ENCODE measurements around the gene THADA. TPM values are rescaled to one million over a fixed set of nuclear protein-coding genes. Genes with fewer than 3 reads are reported as not detected.
"Not testable (repeated sequence)": the region's sequence is repeated elsewhere in the genome, so short reads cannot be mapped to it uniquely, and the experiment has no call there.

THADA gene
- polyA plus RNA-seq, 4 donors, result 6.3 to 13.5 (median 12.7) TPM

- Histone ChIP-seq H3K4me1 (ENCODE audit: control insufficient read depth in 3 of 3, insufficient read depth in 2 of 3, low read depth in 1 of 3, low read length in 2 of 3) (peaks cover 0 to 3% (median 0%) of the 10 kb centered on the region in 3 donors), H3K36me3 (ENCODE audit: control insufficient read depth in 3 of 3, insufficient read depth in 2 of 3, low read depth in 1 of 3, low read length in 3 of 3) (peaks cover 0 to 6% (median 4%) of the 10 kb centered on the region in 3 donors), H3K27ac (ENCODE audit: low read depth in 1 of 3, low read length in 2 of 3) (peak overlapping the region in 1 of 3 donors; percentile 53), H3K9me3 (ENCODE audit: control insufficient read depth in 2 of 2, insufficient read depth in 1 of 2, low read depth in 1 of 2, low read length in 1 of 2) (no peaks in the 10 kb centered on the region), H3K27me3 (ENCODE audit: control insufficient read depth in 3 of 3, insufficient read depth in 3 of 3, low read length in 3 of 3) (no peaks in the 10 kb centered on the region), H3K4me3 (ENCODE audit: low read depth in 1 of 3, low read length in 3 of 3) (no peak overlapping the region)
- FAIRE-seq, result no peak
- DNase-seq, result no peak
- WGBS, 3 donors, result 94 to 98% (median 94%) methylated on average over 1 of the region's 1 CpG
These were observed 145.2 kb downstream of the THADA start for GRCh38 chr2:43450617-43451016.

- 91 to 100% (median 94%) methylated on average over 1 of the region's 1 CpG for WGBS, 3 donors
- Histone ChIP-seq H3K27me3 (ENCODE audit: control insufficient read depth in 3 of 3, insufficient read depth in 3 of 3, low read length in 3 of 3) (no peaks in the 10 kb centered on the region), H3K9me3 (ENCODE audit: control insufficient read depth in 2 of 2, insufficient read depth in 1 of 2, low read depth in 1 of 2, low read length in 1 of 2) (no peaks in the 10 kb centered on the region), H3K4me3 (ENCODE audit: low read depth in 1 of 3, low read length in 3 of 3) (no peak overlapping the region), H3K36me3 (ENCODE audit: control insufficient read depth in 3 of 3, insufficient read depth in 2 of 3, low read depth in 1 of 3, low read length in 3 of 3) (peaks cover 0 to 6% (median 4%) of the 10 kb centered on the region in 3 donors), H3K4me1 (ENCODE audit: control insufficient read depth in 3 of 3, insufficient read depth in 2 of 3, low read depth in 1 of 3, low read length in 2 of 3) (peaks cover 0 to 3% (median 0%) of the 10 kb centered on the region in 3 donors), H3K27ac (ENCODE audit: low read depth in 1 of 3, low read length in 2 of 3) (no peak overlapping the region)
- DNase-seq (no peak), FAIRE-seq (no peak)
These were observed 147.1 kb downstream of the THADA start for GRCh38 chr2:43448822-43449110.

DNA sequence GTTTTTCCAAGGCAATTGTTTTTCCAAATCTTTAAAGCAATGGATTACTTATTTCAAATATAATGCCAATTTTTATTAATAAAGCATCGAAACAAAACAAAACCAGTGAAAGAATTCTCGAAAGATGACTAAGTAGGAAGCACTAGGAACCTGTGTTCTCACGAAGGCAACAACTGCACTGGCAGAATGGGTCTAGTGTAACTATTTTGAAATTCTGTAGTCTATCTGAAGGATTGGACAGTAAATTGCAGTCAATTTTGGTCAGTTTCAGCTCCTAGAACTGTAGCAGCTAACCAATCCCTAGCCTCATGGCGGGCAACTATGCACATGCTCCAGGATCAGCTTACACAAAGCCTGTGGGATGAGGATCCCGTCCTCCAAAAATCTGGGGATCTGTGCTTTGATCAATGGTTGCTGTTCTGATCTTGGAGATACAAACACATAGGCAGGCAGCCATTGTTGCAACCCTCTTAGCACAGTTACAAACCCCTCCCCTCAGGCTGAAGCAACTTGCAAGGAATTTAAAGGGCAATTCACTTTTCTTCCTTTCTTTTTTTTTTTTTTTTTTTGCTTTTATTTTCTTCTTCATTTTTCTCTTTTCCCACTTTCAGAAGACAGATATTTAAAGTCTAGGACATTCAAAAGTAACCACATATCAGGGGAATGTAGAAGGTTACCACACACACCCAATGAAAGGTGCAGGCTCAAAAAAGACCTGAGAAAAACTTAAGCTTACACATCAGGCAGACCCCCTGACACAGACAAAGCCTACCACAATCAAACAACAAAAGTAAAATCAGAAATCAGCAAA lies 147.6 kb downstream of the THADA start:
- Histone ChIP-seq H3K4me1 (ENCODE audit: control insufficient read depth in 3 of 3, insufficient read depth in 2 of 3, low read depth in 1 of 3, low read length in 2 of 3) (peaks cover 0 to 3% (median 0%) of the 10 kb centered on the region in 3 donors), H3K36me3 (ENCODE audit: control insufficient read depth in 3 of 3, insufficient read depth in 2 of 3, low read depth in 1 of 3, low read length in 3 of 3) (peaks cover 0 to 6% (median 4%) of the 10 kb centered on the region in 3 donors), H3K9me3 (ENCODE audit: control insufficient read depth in 2 of 2, insufficient read depth in 1 of 2, low read depth in 1 of 2, low read length in 1 of 2) (no peaks in the 10 kb centered on the region), H3K27me3 (ENCODE audit: control insufficient read depth in 3 of 3, insufficient read depth in 3 of 3, low read length in 3 of 3) (no peaks in the 10 kb centered on the region), H3K4me3 (ENCODE audit: low read depth in 1 of 3, low read length in 3 of 3) (no peak overlapping the region), H3K27ac (ENCODE audit: low read depth in 1 of 3, low read length in 2 of 3) (no peak overlapping the region)
- DNase-seq (no peak), FAIRE-seq (no peak)
- 95 to 99% (median 96%) methylated on average over 5 of the region's 5 CpGs for WGBS, 3 donors

GRCh38 chr2:43446755-43447154 lies 149.1 kb downstream of the THADA start:
- not testable (repeated sequence) for H3K27me3 ChIP-seq (ENCODE audit: control insufficient read depth in 3 of 3, insufficient read depth in 3 of 3, low read length in 3 of 3); H3K27ac ChIP-seq (ENCODE audit: low read depth in 1 of 3, low read length in 2 of 3); FAIRE-seq; H3K4me1 ChIP-seq (ENCODE audit: control insufficient read depth in 3 of 3, insufficient read depth in 2 of 3, low read depth in 1 of 3, low read length in 2 of 3); H3K9me3 ChIP-seq (ENCODE audit: control insufficient read depth in 2 of 2, insufficient read depth in 1 of 2, low read depth in 1 of 2, low read length in 1 of 2); H3K4me3 ChIP-seq (ENCODE audit: low read depth in 1 of 3, low read length in 3 of 3); DNase-seq; H3K36me3 ChIP-seq (ENCODE audit: control insufficient read depth in 3 of 3, insufficient read depth in 2 of 3, low read depth in 1 of 3, low read length in 3 of 3)
- WGBS, 3 donors, result 89 to 98% (median 94%) methylated on average over 4 of the region's 4 CpGs

DNA sequence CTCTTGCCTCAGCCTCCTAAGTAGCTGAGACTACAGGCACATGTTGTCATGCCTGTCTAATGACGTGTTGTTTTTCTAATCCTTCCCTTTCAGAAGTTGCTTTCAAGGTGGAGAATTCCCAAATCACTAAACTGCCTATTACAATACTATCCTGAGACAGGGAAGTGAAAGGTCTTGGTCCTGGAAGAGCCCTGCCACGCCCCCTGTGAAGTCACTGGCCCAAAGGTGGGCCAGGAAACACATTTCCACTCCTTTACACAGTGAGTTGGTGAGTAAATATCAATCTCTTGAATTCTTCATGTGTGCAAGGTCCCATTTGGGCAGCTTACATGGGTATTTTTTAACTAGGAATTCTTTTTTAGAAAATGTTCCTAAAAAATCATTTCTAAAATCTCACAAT lies 150.1 kb downstream of the THADA start:
- no peak overlapping the region for H3K4me3 ChIP-seq (ENCODE audit: low read depth in 1 of 3, low read length in 3 of 3)
- no peak for DNase-seq
- H3K36me3 ChIP-seq (ENCODE audit: control insufficient read depth in 3 of 3, insufficient read depth in 2 of 3, low read depth in 1 of 3, low read length in 3 of 3), result peaks cover 0 to 4% (median 3%) of the 10 kb centered on the region in 3 donors
- no peaks in the 10 kb centered on the region for H3K9me3 ChIP-seq (ENCODE audit: control insufficient read depth in 2 of 2, insufficient read depth in 1 of 2, low read depth in 1 of 2, low read length in 1 of 2)
- no peak for FAIRE-seq
- H3K4me1 ChIP-seq (ENCODE audit: control insufficient read depth in 3 of 3, insufficient read depth in 2 of 3, low read depth in 1 of 3, low read length in 2 of 3), result peaks cover 0 to 3% (median 0%) of the 10 kb centered on the region in 3 donors
- H3K27ac ChIP-seq (ENCODE audit: low read depth in 1 of 3, low read length in 2 of 3), result no peak overlapping the region
- no peaks in the 10 kb centered on the region for H3K27me3 ChIP-seq (ENCODE audit: control insufficient read depth in 3 of 3, insufficient read depth in 3 of 3, low read length in 3 of 3)
- WGBS, 3 donors, result 96 to 100% (median 97%) methylated on average over 2 of the region's 2 CpGs

- Histone ChIP-seq H3K4me3 (ENCODE audit: low read depth in 1 of 3, low read length in 3 of 3) (no peak overlapping the region), H3K36me3 (ENCODE audit: control insufficient read depth in 3 of 3, insufficient read depth in 2 of 3, low read depth in 1 of 3, low read length in 3 of 3) (peaks cover 0 to 4% (median 3%) of the 10 kb centered on the region in 3 donors), H3K4me1 (ENCODE audit: control insufficient read depth in 3 of 3, insufficient read depth in 2 of 3, low read depth in 1 of 3, low read length in 2 of 3) (peaks cover 0 to 3% (median 0%) of the 10 kb centered on the region in 3 donors), H3K9me3 (ENCODE audit: control insufficient read depth in 2 of 2, insufficient read depth in 1 of 2, low read depth in 1 of 2, low read length in 1 of 2) (no peaks in the 10 kb centered on the region), H3K27me3 (ENCODE audit: control insufficient read depth in 3 of 3, insufficient read depth in 3 of 3, low read length in 3 of 3) (no peaks in the 10 kb centered on the region), H3K27ac (ENCODE audit: low read depth in 1 of 3, low read length in 2 of 3) (no peak overlapping the region)
- no peak for DNase-seq
- WGBS, 3 donors, result 84 to 96% (median 86%) methylated on average over 10 of the region's 10 CpGs
- no peak for FAIRE-seq
These were observed 150.7 kb downstream of the THADA start for GRCh38 chr2:43444989-43445645.

DNA sequence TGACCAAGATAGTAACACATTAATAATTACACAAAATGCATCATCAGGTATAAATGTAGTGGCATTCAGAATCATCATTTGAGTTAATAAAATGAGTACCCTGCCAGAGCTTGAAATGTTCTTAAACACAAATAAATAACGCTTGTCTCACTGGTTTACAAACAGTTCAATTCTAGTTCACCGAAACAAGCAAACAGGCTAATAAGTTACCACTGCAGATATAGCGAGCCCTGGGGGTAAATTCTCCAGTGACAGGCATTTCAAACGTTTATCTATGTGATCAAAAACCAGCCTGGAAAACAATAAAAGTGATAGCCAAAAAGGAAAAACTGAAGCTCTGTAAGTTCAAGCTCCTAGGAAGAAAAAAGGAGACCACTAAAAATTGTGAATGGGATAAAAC lies 152.6 kb downstream of the THADA start:
- WGBS, 3 donors, result 83 to 84% (median 83%) methylated on average over 4 of the region's 4 CpGs
- DNase-seq (no peak), FAIRE-seq (no peak)
- no peaks in the 10 kb centered on the region for H3K4me1 ChIP-seq (ENCODE audit: control insufficient read depth in 3 of 3, insufficient read depth in 2 of 3, low read depth in 1 of 3, low read length in 2 of 3)
- H3K9me3 ChIP-seq (ENCODE audit: control insufficient read depth in 2 of 2, insufficient read depth in 1 of 2, low read depth in 1 of 2, low read length in 1 of 2), result no peaks in the 10 kb centered on the region
- H3K27me3 ChIP-seq (ENCODE audit: control insufficient read depth in 3 of 3, insufficient read depth in 3 of 3, low read length in 3 of 3), result no peaks in the 10 kb centered on the region
- H3K4me3 ChIP-seq (ENCODE audit: low read depth in 1 of 3, low read length in 3 of 3), result no peak overlapping the region
- no peak overlapping the region for H3K27ac ChIP-seq (ENCODE audit: low read depth in 1 of 3, low read length in 2 of 3)
- peaks cover 0 to 4% (median 3%) of the 10 kb centered on the region in 3 donors for H3K36me3 ChIP-seq (ENCODE audit: control insufficient read depth in 3 of 3, insufficient read depth in 2 of 3, low read depth in 1 of 3, low read length in 3 of 3)

DNA sequence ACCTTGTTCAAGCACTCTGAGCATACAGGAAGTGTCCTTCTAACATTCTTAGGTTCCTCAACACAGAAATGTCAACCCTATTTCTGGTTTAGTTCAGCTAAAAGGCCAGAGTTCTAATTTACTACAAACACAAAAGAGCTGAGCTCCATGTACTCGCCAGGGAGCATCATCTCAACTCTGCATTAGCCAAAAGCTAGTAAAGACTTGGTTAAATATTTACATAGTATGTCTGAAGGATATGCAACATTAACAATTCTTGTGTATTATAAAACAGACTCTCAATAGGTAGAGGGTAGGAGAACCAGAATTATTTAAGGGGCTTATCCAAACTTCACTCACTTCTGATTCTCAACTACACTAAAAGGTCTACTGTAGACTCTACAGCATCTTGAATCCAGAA lies 154.6 kb downstream of the THADA start:
- Histone ChIP-seq H3K4me3 (ENCODE audit: low read depth in 1 of 3, low read length in 3 of 3) (no peak overlapping the region), H3K36me3 (ENCODE audit: control insufficient read depth in 3 of 3, insufficient read depth in 2 of 3, low read depth in 1 of 3, low read length in 3 of 3) (peaks cover 0 to 2% (median under 1%) of the 10 kb centered on the region in 3 donors), H3K4me1 (ENCODE audit: control insufficient read depth in 3 of 3, insufficient read depth in 2 of 3, low read depth in 1 of 3, low read length in 2 of 3) (no peaks in the 10 kb centered on the region), H3K27ac (ENCODE audit: low read depth in 1 of 3, low read length in 2 of 3) (no peak overlapping the region), H3K9me3 (ENCODE audit: control insufficient read depth in 2 of 2, insufficient read depth in 1 of 2, low read depth in 1 of 2, low read length in 1 of 2) (no peaks in the 10 kb centered on the region), H3K27me3 (ENCODE audit: control insufficient read depth in 3 of 3, insufficient read depth in 3 of 3, low read length in 3 of 3) (no peaks in the 10 kb centered on the region)
- no peak for FAIRE-seq
- 85 to 91% (median 86%) methylated on average over 1 of the region's 1 CpG for WGBS, 3 donors
- DNase-seq, result no peak

Data from small intestine (tissue), 7 donors.